ENCODE data around the gene PPID. TPM values are rescaled to one million over a fixed set of nuclear protein-coding genes. Genes with fewer than 3 reads are reported as not detected.

The PPID gene
- total and polyA plus RNA-seq, 7 donors = 35.1 to 162 (median 58.2) TPM

GRCh38 chr4:158728236-158728635 lies 5.0 kb upstream of the PPID start:
- intact Hi-C loops (cut with DNase I) = loop anchor here (2.0 to 10.0 kb wide), 5 partner anchors 39 to 717 kb away; partner anchors contain the start of gene FNIP2 (in 1 of the 2)
- 61 to 77% (median 63%) methylated on average over 1 of the region's 1 CpG for WGBS, 3 donors
- no peak for DNase-seq
- no peak for TF ChIP-seq CTCF (IDR thresholded peaks at IDR 0.05)
- Histone ChIP-seq H3K36me3 (ENCODE audit: insufficient read depth in 1 of 2, low read depth in 1 of 2) (no peaks in the 10 kb centered on the region), H3K27ac (no peak overlapping the region), H3K9me3 (no peaks in the 10 kb centered on the region), H3K27me3 (ENCODE audit: insufficient read depth in 3 of 3, low read length in 2 of 3) (no peaks in the 10 kb centered on the region), H3K4me1 (no peaks in the 10 kb centered on the region), H3K4me3 (no peak overlapping the region)
- ATAC-seq = no peak

GRCh38 chr4:158726633-158727032 lies 3.4 kb upstream of the PPID start:
- ATAC-seq (no peak), DNase-seq (no peak)
- Histone ChIP-seq H3K36me3 (ENCODE audit: insufficient read depth in 1 of 2, low read depth in 1 of 2) (no peaks in the 10 kb centered on the region), H3K4me1 (peaks cover 6% of the 10 kb centered on the region), H3K27me3 (ENCODE audit: insufficient read depth in 3 of 3, low read length in 2 of 3) (no peaks in the 10 kb centered on the region), H3K4me3 (no peak overlapping the region), H3K9me3 (no peaks in the 10 kb centered on the region), H3K27ac (no peak overlapping the region)
- intact Hi-C loops (cut with DNase I) = loop anchor here in 1 of 2 donors (5.0 to 10.0 kb wide), 3 partner anchors 41 to 718 kb away; partner anchors contain the start of gene FNIP2
- TF ChIP-seq CTCF (IDR thresholded peaks at IDR 0.05) = no peak
- WGBS, 3 donors = 79 to 82% (median 80%) methylated on average over 6 of the region's 6 CpGs

- Histone ChIP-seq H3K9me3 (no peaks in the 10 kb centered on the region), H3K27ac (no peak overlapping the region), H3K4me1 (peaks cover 18% of the 10 kb centered on the region), H3K4me3 (no peak overlapping the region), H3K27me3 (ENCODE audit: insufficient read depth in 3 of 3, low read length in 2 of 3) (no peaks in the 10 kb centered on the region), H3K36me3 (ENCODE audit: insufficient read depth in 1 of 2, low read depth in 1 of 2) (peaks cover 3 to 16% of the 10 kb centered on the region in 2 donors)
- ATAC-seq (no peak), DNase-seq (no peak)
- WGBS, 3 donors = 80 to 88% (median 83%) methylated on average over 4 of the region's 4 CpGs
- no peak for TF ChIP-seq CTCF (IDR thresholded peaks at IDR 0.05)
- intact Hi-C loops (cut with DNase I) = loop anchor here in 1 of 2 donors (5.0 to 10.0 kb wide), 4 partner anchors 43 to 720 kb away; partner anchors contain the start of gene FNIP2
These were observed 1.4 kb upstream of the PPID start for GRCh38 chr4:158724637-158725036.

GRCh38 chr4:158722291-158722916 lies 792 bp downstream of the PPID start:
- no peaks in the 10 kb centered on the region for H3K9me3 ChIP-seq
- no peaks in the 10 kb centered on the region for H3K27me3 ChIP-seq (ENCODE audit: insufficient read depth in 3 of 3, low read length in 2 of 3)
- ATAC-seq (peak in 3 of 4 donors; percentile 31 to 66 (median 44)), DNase-seq (no peak)
- H3K27ac ChIP-seq = peak overlapping the region; percentile 96
- 11 to 12% (median 12%) methylated on average over 16 of the region's 16 CpGs for WGBS, 3 donors
- peaks cover 4 to 38% of the 10 kb centered on the region in 2 donors for H3K36me3 ChIP-seq (ENCODE audit: insufficient read depth in 1 of 2, low read depth in 1 of 2)
- intact Hi-C loops (cut with DNase I) = loop anchor here in 1 of 2 donors (5.0 to 10.0 kb wide), 3 partner anchors 45 to 722 kb away; no protein-coding TSS in a partner anchor
- TF ChIP-seq CTCF (IDR thresholded peaks at IDR 0.05) = no peak
- H3K4me3 ChIP-seq = peak overlapping the region; percentile 98
- H3K4me1 ChIP-seq = peaks cover 19% of the 10 kb centered on the region
